HepG2 (cell line): ENCODE measurements around the gene PAQR5. TPM values are rescaled to one million over a fixed set of nuclear protein-coding genes. Genes with fewer than 3 reads are reported as not detected.

Source experiments
- HES4 ChIP-seq: sonication (generic); formaldehyde crosslinking; IDR thresholded peaks from 2 replicates; pipeline ENCODE4 v1.9.0; 2021; ENCODE audit warnings: mild to moderate bottlenecking, missing genetic modification reagents, borderline replicate concordance
- HMGA1 ChIP-seq: sonication (generic); formaldehyde crosslinking; conservative IDR thresholded peaks from 2 replicates; pipeline ENCODE4 v1.4.0; 2020; ENCODE audit warnings: missing genetic modification reagents
- MAZ ChIP-seq, 2 experiments: sonication (generic) in 1 of 2; formaldehyde crosslinking in 1 of 2; IDR thresholded peaks; 2 replicates each; pipeline versions ENCODE4 v1.5.0 to v1.6.1; 2012 to 2020; ENCODE audit warnings: low read depth in 2 of 2, mild to moderate bottlenecking in 2 of 2, borderline replicate concordance in 1 of 2, improper control_type of control experiment in 1 of 2, low read length in 1 of 2, missing genetic modification reagents in 1 of 2, moderate library complexity in 1 of 2
- MTF1 ChIP-seq: sonication (generic); formaldehyde crosslinking; IDR thresholded peaks from 2 replicates; pipeline ENCODE4 v1.5.0; 2020; ENCODE audit warnings: missing genetic modification reagents
- MYNN ChIP-seq: sonication (generic); formaldehyde crosslinking; IDR thresholded peaks from 2 replicates; pipeline ENCODE4 v1.4.0; 2020; ENCODE audit warnings: mild to moderate bottlenecking, low read depth, missing genetic modification reagents
- NR1H2 ChIP-seq: sonication (generic); formaldehyde crosslinking; IDR thresholded peaks from 2 replicates; pipeline ENCODE4 v1.8.1; 2022; ENCODE audit warnings: low read depth, missing genetic modification reagents, borderline replicate concordance
- PPARG ChIP-seq: conservative IDR thresholded peaks from 2 replicates; pipeline ENCODE4 v1.6.1; 2016; ENCODE audit warnings: missing biosample characterization, missing genetic modification reagents
- RBM39 ChIP-seq: fragments of 200-400 bp; formaldehyde crosslinking; IDR thresholded peaks from one replicate; pipeline ENCODE4 v1.6.1; 2018; ENCODE audit warnings: antibody characterized with exemption, mild to moderate bottlenecking, low read depth, low read length; ENCODE audit not compliant: poor library complexity, severe bottlenecking
- REL ChIP-seq: sonication (generic); formaldehyde crosslinking; conservative IDR thresholded peaks from 2 replicates; pipeline ENCODE4 v1.8.0; 2022; ENCODE audit warnings: mild to moderate bottlenecking, missing genetic modification reagents, moderate library complexity
- SIX4 ChIP-seq: sonication (generic); formaldehyde crosslinking; IDR thresholded peaks from 2 replicates; pipeline ENCODE4 v1.4.0; 2020; ENCODE audit warnings: missing genetic modification reagents
- TCF7L2 ChIP-seq: IDR thresholded peaks from 2 replicates; pipeline ENCODE4 v1.6.1; 2011; ENCODE audit warnings: mild to moderate bottlenecking, low read depth, low read length, moderate library complexity
- ZNF124 ChIP-seq: sonication (generic); formaldehyde crosslinking; IDR thresholded peaks from 2 replicates; pipeline ENCODE4 v1.4.0; 2020; ENCODE audit warnings: missing genetic modification reagents
- ZNF260 ChIP-seq: sonication (generic); formaldehyde crosslinking; IDR thresholded peaks from 2 replicates; pipeline ENCODE4 v1.4.0; 2020; ENCODE audit warnings: missing genetic modification reagents, low read depth, mild to moderate bottlenecking, borderline replicate concordance
- ZNF326 ChIP-seq: sonication (generic); formaldehyde crosslinking; IDR thresholded peaks from 2 replicates; pipeline ENCODE4 v1.4.0; 2020; ENCODE audit warnings: missing genetic modification reagents, borderline replicate concordance
- ZNF329 ChIP-seq: sonication (generic); formaldehyde crosslinking; IDR thresholded peaks from 2 replicates; pipeline ENCODE4 v1.9.0; 2021; ENCODE audit warnings: low read depth, mild to moderate bottlenecking, missing genetic modification reagents
- ZNF570 ChIP-seq: sonication (generic); formaldehyde crosslinking; IDR thresholded peaks from 2 replicates; pipeline ENCODE4 v1.4.0; 2020; ENCODE audit warnings: mild to moderate bottlenecking, missing genetic modification reagents, borderline replicate concordance
- ZNF629 ChIP-seq: sonication (generic); formaldehyde crosslinking; conservative IDR thresholded peaks from 2 replicates; pipeline ENCODE4 v1.5.0; 2020; ENCODE audit warnings: missing genetic modification reagents
- polyA plus RNA-seq, 8 experiments: library from polyadenylated mRNA; depleted of rRNA in 3 of 8; stranded (reverse) in 7 of 8; unstranded in 1 of 8; fragments of >200 nt; fragmentation: Illumina TruSeq in 4 of 8; extraction: Trizol in 4 of 8; gene quantifications; 2 replicates each; pipeline versions ENCODE4 v1.2.1 to v1.2.3, GENCODE V29; 2011 to 2016; ENCODE audit warnings: low read depth in 4 of 8, missing spikeins in 1 of 8, mixed read lengths in 1 of 8; ENCODE audit not compliant: insufficient read depth in 1 of 8
- total RNA-seq, 5 experiments: library from RNA; depleted of rRNA; stranded (reverse); fragments of >200 nt; fragmentation: Illumina TruSeq; extraction: Trizol; gene quantifications; 2 replicates each; pipeline ENCODE4 v1.2.3, GENCODE V29; 2016; ENCODE audit warnings: low read depth in 1 of 5
- TF ChIP-seq, protein P1 (sequence below): sonication (generic); formaldehyde crosslinking; IDR thresholded peaks from 2 replicates; pipeline ENCODE4 v1.4.0; 2020; ENCODE audit warnings: mild to moderate bottlenecking, low read depth, missing genetic modification reagents
- TF ChIP-seq, protein P2 (sequence below): sonication (generic); formaldehyde crosslinking; IDR thresholded peaks from 2 replicates; pipeline ENCODE4 v1.5.0; 2020; ENCODE audit warnings: mild to moderate bottlenecking, missing genetic modification reagents
- TF ChIP-seq, protein P3 (sequence below): sonication (generic); formaldehyde crosslinking; IDR thresholded peaks from 2 replicates; pipeline ENCODE4 v1.8.1; 2023; ENCODE audit warnings: mild to moderate bottlenecking, moderate library complexity, missing genetic modification reagents
- TF ChIP-seq, protein P4 (sequence below): sonication (generic); formaldehyde crosslinking; IDR thresholded peaks from 2 replicates; pipeline ENCODE4 v1.8.0; 2022; ENCODE audit warnings: mild to moderate bottlenecking, missing genetic modification reagents, moderate library complexity

PAQR5 gene
- total and polyA plus RNA-seq, 2 of the 13 experiments (the other 11 are each of a cell fraction or from before 2014, with no cell fraction given), result 0.53 to 1.3 TPM

DNA sequence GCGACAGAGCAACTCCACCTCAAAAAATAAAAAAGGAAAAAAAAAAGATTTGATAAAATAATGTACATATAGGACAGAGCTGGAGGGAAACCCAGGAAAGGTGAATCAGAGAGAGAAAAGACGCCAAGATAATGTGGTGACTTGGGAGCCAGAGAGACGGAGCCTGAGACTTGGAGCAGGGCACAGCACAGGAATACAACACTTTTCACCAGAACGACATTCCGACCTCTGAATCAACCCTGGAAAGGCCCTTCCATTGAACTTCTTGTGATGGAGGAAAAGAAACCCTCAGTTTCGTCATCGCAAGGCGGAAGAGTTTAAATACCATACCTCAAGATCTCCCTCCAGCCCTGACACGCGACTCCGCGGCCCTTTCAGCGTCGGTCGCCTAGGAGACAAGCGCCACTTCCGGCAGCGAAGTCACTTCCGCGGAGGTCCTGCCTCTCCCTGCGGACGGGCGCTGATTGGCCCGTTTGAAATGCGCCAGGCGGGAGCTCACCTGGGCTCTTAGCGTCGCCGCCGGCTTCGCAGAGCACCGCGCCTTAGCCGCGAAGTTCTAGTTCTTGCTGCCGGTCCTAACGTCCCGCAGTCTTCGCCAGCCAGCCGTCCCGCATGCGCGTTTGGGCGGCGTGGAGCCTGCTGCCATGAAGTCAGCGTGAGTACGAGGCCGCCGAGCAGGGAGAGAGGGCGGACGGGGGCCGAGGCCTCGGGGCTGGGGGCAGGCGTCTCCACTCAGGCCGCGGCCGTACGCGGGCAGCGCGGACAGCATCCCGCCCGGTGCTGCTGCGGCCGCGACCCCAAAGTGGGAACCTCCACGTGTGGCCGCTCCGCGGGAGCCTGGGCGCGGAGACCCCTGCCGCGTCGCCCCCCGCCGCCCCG, 115.3 kb downstream of the PAQR5 start, which contains the start of gene KIF23 (continued):
- TF ChIP-seq, protein P1, sequence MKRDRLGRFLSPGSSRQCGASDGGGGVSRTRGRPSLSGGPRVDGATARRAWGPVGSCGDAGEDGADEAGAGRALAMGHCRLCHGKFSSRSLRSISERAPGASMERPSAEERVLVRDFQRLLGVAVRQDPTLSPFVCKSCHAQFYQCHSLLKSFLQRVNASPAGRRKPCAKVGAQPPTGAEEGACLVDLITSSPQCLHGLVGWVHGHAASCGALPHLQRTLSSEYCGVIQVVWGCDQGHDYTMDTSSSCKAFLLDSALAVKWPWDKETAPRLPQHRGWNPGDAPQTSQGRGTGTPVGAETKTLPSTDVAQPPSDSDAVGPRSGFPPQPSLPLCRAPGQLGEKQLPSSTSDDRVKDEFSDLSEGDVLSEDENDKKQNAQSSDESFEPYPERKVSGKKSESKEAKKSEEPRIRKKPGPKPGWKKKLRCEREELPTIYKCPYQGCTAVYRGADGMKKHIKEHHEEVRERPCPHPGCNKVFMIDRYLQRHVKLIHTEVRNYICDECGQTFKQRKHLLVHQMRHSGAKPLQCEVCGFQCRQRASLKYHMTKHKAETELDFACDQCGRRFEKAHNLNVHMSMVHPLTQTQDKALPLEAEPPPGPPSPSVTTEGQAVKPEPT (CRISPR knock-in tag), result no peak
- 0 out of 2 replicates have a peak, but pooled peaks have one; percentile 41 for TF ChIP-seq PPARG (CRISPR knock-in tag)
- TF ChIP-seq, protein P2, sequence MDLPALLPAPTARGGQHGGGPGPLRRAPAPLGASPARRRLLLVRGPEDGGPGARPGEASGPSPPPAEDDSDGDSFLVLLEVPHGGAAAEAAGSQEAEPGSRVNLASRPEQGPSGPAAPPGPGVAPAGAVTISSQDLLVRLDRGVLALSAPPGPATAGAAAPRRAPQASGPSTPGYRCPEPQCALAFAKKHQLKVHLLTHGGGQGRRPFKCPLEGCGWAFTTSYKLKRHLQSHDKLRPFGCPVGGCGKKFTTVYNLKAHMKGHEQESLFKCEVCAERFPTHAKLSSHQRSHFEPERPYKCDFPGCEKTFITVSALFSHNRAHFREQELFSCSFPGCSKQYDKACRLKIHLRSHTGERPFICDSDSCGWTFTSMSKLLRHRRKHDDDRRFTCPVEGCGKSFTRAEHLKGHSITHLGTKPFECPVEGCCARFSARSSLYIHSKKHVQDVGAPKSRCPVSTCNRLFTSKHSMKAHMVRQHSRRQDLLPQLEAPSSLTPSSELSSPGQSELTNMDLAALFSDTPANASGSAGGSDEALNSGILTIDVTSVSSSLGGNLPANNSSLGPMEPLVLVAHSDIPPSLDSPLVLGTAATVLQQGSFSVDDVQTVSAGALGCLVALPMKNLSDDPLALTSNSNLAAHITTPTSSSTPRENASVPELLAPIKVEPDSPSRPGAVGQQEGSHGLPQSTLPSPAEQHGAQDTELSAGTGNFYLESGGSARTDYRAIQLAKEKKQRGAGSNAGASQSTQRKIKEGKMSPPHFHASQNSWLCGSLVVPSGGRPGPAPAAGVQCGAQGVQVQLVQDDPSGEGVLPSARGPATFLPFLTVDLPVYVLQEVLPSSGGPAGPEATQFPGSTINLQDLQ (CRISPR knock-in tag), result no peak; the same call in 1 of the 2 replicates
- no peak for TF ChIP-seq MTF1 (CRISPR knock-in tag)
- 0 out of 2 replicates have a peak, but pooled peaks have one; percentile 38 for TF ChIP-seq ZNF124 (CRISPR knock-in tag)
- no peak for TF ChIP-seq TCF7L2
- TF ChIP-seq REL, result peak; percentile 76; the same call in 1 of the 2 replicates
- TF ChIP-seq MAZ (IDR thresholded peaks at IDR 0.05; ENCODE audit: borderline replicate concordance, low read depth, low read length), result no peak
- peak; percentile 69 for TF ChIP-seq MAZ (CRISPR knock-in tag; IDR thresholded peaks at IDR 0.05; ENCODE audit: low read depth)
- no peak for TF ChIP-seq MYNN (CRISPR knock-in tag)
- no peak for TF ChIP-seq ZNF329 (CRISPR knock-in tag)
- TF ChIP-seq RBM39, result no peak
- TF ChIP-seq ZNF260, result no peak
- TF ChIP-seq, protein P3, sequence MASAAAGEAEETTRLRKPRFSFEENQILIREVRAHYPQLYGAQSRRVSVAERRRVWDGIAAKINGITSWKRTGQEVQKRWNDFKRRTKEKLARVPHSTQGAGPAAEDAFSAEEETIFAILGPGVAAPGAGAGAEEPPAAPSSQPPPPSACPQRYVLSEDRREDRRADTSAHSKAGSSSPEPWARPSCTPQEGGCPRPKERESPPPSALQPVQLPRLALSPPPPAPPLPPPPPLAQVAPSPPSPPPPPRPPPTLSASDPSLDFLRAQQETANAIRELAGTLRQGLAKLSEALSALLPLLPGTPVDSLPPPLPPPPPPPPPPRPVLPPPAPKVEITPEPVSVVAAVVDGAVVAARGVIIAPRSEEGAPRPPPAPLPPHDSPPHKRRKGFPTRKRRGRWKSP (CRISPR knock-in tag), result peak; percentile 85
- TF ChIP-seq, protein P4, sequence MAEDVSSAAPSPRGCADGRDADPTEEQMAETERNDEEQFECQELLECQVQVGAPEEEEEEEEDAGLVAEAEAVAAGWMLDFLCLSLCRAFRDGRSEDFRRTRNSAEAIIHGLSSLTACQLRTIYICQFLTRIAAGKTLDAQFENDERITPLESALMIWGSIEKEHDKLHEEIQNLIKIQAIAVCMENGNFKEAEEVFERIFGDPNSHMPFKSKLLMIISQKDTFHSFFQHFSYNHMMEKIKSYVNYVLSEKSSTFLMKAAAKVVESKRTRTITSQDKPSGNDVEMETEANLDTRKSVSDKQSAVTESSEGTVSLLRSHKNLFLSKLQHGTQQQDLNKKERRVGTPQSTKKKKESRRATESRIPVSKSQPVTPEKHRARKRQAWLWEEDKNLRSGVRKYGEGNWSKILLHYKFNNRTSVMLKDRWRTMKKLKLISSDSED (CRISPR knock-in tag), result no peak
- peak; percentile 45 for TF ChIP-seq HES4 (CRISPR knock-in tag)
- no peak for TF ChIP-seq ZNF326 (CRISPR knock-in tag)
- no peak for TF ChIP-seq SIX4 (CRISPR knock-in tag)
- TF ChIP-seq NR1H2, result 0 out of 2 replicates have a peak, but pooled peaks have one; percentile 32
- TF ChIP-seq ZNF570, result no peak
- TF ChIP-seq HMGA1, result no peak
- 0 out of 2 replicates have a peak, but pooled peaks have one; percentile 19 for TF ChIP-seq ZNF629
